IMR-90 (cell line): Measurements from ENCODE around the gene PLXNB1.

Source experiments
- CEBPB ChIP-seq: IDR thresholded peaks from 2 replicates; pipeline ENCODE4 v1.6.1; 2012; ENCODE audit warnings: low read depth, low read length, improper control_type of control experiment
- CHD1 ChIP-seq: IDR thresholded peaks from 2 replicates; pipeline ENCODE4 v1.6.1; 2012; ENCODE audit warnings: low read depth, low read length, improper control_type of control experiment
- ELK1 ChIP-seq: fragments of 150-350 bp; IDR thresholded peaks from 2 replicates; pipeline ENCODE4 v1.6.1; 2016; ENCODE audit warnings: low read depth, mild to moderate bottlenecking, low read length, moderate library complexity, borderline replicate concordance
- MAZ ChIP-seq: IDR thresholded peaks from 2 replicates; pipeline ENCODE4 v1.6.1; 2012; ENCODE audit warnings: low read depth, mild to moderate bottlenecking, low read length, improper control_type of control experiment, moderate library complexity, borderline replicate concordance
- POLR2A ChIP-seq: IDR thresholded peaks from 2 replicates; pipeline ENCODE4 v1.6.1; 2012; ENCODE audit warnings: mild to moderate bottlenecking, low read depth, low read length
- SMC3 ChIP-seq: fragments of 150-350 bp; IDR thresholded peaks from 2 replicates; pipeline ENCODE4 v1.6.1; 2016; ENCODE audit warnings: low read depth, mild to moderate bottlenecking, antibody characterized with exemption, low read length, moderate library complexity
- TF ChIP-seq, protein P1 (sequence below): conservative IDR thresholded peaks from 2 replicates; pipeline ENCODE4 v1.5.1; 2012; ENCODE audit warnings: mild to moderate bottlenecking, low read depth, low read length, improper control_type of control experiment

DNA sequence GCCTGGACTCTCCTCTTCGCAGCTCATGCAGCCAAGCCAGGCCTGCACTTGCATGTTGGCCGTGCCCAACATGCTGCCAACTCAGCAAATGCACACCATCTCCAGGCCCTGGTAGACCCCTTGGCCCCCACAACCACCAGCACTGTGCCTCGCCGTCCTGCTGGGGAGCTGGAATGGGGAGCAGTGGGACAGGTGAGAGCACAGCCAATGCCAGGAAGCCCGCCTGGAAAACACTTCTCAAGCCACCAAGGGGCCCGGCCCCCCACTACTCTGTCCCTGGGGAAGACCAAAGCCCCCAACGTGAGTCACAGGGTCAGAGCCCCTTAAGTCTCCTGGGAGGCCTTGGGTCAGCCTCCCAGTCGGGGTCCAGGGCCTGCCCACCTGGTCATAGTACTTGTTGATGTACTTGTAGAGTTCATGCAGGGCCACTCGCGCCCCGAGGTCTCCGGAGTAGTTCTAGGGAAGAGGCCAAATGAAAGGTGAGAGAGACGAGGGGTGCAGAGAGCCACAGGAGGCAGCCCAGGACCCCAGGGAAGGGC, 24.5 kb downstream of the PLXNB1 start:
- TF ChIP-seq, protein P1, sequence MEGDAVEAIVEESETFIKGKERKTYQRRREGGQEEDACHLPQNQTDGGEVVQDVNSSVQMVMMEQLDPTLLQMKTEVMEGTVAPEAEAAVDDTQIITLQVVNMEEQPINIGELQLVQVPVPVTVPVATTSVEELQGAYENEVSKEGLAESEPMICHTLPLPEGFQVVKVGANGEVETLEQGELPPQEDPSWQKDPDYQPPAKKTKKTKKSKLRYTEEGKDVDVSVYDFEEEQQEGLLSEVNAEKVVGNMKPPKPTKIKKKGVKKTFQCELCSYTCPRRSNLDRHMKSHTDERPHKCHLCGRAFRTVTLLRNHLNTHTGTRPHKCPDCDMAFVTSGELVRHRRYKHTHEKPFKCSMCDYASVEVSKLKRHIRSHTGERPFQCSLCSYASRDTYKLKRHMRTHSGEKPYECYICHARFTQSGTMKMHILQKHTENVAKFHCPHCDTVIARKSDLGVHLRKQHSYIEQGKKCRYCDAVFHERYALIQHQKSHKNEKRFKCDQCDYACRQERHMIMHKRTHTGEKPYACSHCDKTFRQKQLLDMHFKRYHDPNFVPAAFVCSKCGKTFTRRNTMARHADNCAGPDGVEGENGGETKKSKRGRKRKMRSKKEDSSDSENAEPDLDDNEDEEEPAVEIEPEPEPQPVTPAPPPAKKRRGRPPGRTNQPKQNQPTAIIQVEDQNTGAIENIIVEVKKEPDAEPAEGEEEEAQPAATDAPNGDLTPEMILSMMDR, result no peak
- no peak for TF ChIP-seq POLR2A
- TF ChIP-seq SMC3, result no peak
- TF ChIP-seq ELK1, result no peak
- TF ChIP-seq MAZ, result no peak
- TF ChIP-seq CHD1, result no peak
- no peak for TF ChIP-seq CEBPB
